ENCODE results near the gene FOSB. TPM values are rescaled to one million over a fixed set of nuclear protein-coding genes. Genes with fewer than 3 reads are reported as not detected.
A peak's percentile ranks its signal among the peaks of the same experiment; 100 is the strongest.

Gene FOSB
- total RNA-seq, 4 donors from 2014 or later = 0.60 to 4.9 (median 1.8) TPM

GRCh38 chr19:45500918-45501729 lies 33.3 kb downstream of the FOSB start:
- H3K36me3 ChIP-seq = no peaks in the 10 kb centered on the region
- 73 to 80% methylated on average over 8 of the region's 8 CpGs for whole genome bisulfite sequencing, 2 donors
- H3K27me3 ChIP-seq = peaks cover 0 to 51% of the 10 kb centered on the region in 2 donors
- no peak overlapping the region for H3K4me3 ChIP-seq
- TF ChIP-seq POLR2A (IDR thresholded peaks at IDR 0.05) = no peak
- no peak for TF ChIP-seq EP300 (IDR thresholded peaks at IDR 0.05)
- no peak for TF ChIP-seq CTCF (IDR thresholded peaks at IDR 0.05)
- no peaks in the 10 kb centered on the region for H3K9me3 ChIP-seq
- peaks cover 0 to 40% (median 24%) of the 10 kb centered on the region in 4 donors for H3K4me1 ChIP-seq
- H3K27ac ChIP-seq = no peak overlapping the region
- DNase-seq (ENCODE audit: low spot score in 2 of 2) = no peak

GRCh38 chr19:45501730-45502014 lies 33.9 kb downstream of the FOSB start:
- WGBS, 2 donors = 44 to 49% methylated on average over 2 of the region's 2 CpGs
- DNase-seq (ENCODE audit: low spot score in 2 of 2) = no peak
- peaks cover 0 to 37% (median 18%) of the 10 kb centered on the region in 4 donors for H3K4me1 ChIP-seq

GRCh38 chr19:45502111-45502510 lies 34.3 kb downstream of the FOSB start:
- 61 to 70% methylated on average over 5 of the region's 5 CpGs for WGBS, 2 donors

More at GRCh38 chr19:45501730-45502014, 33.9 kb downstream of the FOSB start:
- H3K27ac ChIP-seq = peak overlapping the region in 1 of 4 donors; percentile 34
- H3K27me3 ChIP-seq = peaks cover 0 to 46% of the 10 kb centered on the region in 2 donors
- no peak overlapping the region for H3K4me3 ChIP-seq
- H3K9me3 ChIP-seq = no peaks in the 10 kb centered on the region
- TF ChIP-seq CTCF (IDR thresholded peaks at IDR 0.05) (no peak), POLR2A (IDR thresholded peaks at IDR 0.05) (no peak), EP300 (IDR thresholded peaks at IDR 0.05) (no peak)
- no peaks in the 10 kb centered on the region for H3K36me3 ChIP-seq

GRCh38 chr19:45503909-45504308 lies 36.1 kb downstream of the FOSB start:
- no peak for TF ChIP-seq EP300 (IDR thresholded peaks at IDR 0.05)
- no peak for TF ChIP-seq CTCF (IDR thresholded peaks at IDR 0.05)
- TF ChIP-seq POLR2A (IDR thresholded peaks at IDR 0.05) = no peak

More at GRCh38 chr19:45502111-45502510, 34.3 kb downstream of the FOSB start:
- peaks cover 0 to 44% of the 10 kb centered on the region in 2 donors for H3K27me3 ChIP-seq
- peak overlapping the region in 1 of 4 donors; percentile 34 for H3K27ac ChIP-seq
- no peaks in the 10 kb centered on the region for H3K9me3 ChIP-seq
- peaks cover 0 to 35% (median 17%) of the 10 kb centered on the region in 4 donors for H3K4me1 ChIP-seq
- no peak overlapping the region for H3K4me3 ChIP-seq
- DNase-seq (ENCODE audit: low spot score in 2 of 2) = no peak
- H3K36me3 ChIP-seq = no peaks in the 10 kb centered on the region
- TF ChIP-seq CTCF (IDR thresholded peaks at IDR 0.05) (no peak), EP300 (IDR thresholded peaks at IDR 0.05) (no peak), POLR2A (IDR thresholded peaks at IDR 0.05) (no peak)

More at GRCh38 chr19:45503909-45504308, 36.1 kb downstream of the FOSB start:
- Histone ChIP-seq H3K4me1 (peaks cover 0 to 24% (median 8%) of the 10 kb centered on the region in 4 donors), H3K27ac (no peak overlapping the region), H3K9me3 (no peaks in the 10 kb centered on the region), H3K27me3 (peaks cover 0 to 27% of the 10 kb centered on the region in 2 donors), H3K4me3 (no peak overlapping the region), H3K36me3 (no peaks in the 10 kb centered on the region)
- no peak for DNase-seq (ENCODE audit: low spot score in 2 of 2)
- WGBS, 2 donors = 84 to 86% methylated on average over 9 of the region's 9 CpGs

Data from tibial nerve (tissue), 4 donors.